SH-SY5Y (cell line): Measurements from ENCODE around the gene ZNF443.

Experiments
- GATA2 ChIP-seq: IDR thresholded peaks from 2 replicates; pipeline ENCODE4 v1.6.1; 2011; ENCODE audit warnings: mild to moderate bottlenecking, low read depth, low read length
- GATA3 ChIP-seq: IDR thresholded peaks from 2 replicates; pipeline ENCODE4 v1.6.1; 2011; ENCODE audit warnings: low read depth, mild to moderate bottlenecking, low read length, moderate library complexity

DNA sequence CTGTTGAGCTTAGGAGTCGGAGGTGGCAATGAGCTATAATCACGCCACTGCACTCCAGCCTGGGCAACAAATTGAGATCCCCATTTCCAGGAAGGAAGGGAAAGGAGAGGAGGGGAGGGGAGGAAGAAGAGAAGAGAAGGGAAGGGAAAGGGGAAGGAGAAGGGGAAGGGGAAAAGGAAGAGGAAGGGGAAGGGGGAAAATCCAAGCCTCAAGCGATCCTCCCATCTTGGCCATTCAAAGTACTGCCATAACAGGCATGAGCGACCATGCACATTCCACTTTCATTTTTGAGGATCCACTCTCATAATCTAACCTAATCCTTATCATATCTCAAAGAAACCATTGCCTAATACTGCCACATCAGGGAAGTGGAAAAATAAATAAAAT lies 14.9 kb downstream of the ZNF443 start:
- TF ChIP-seq GATA2 (no peak), GATA3 (no peak)
